CD4-positive, alpha-beta T cell treated with Interleukin-17A for 4 hours (primary cell): ENCODE data around the gene ADCY3.

Experiments
- DNase-seq: peaks from one replicate; pipeline ENCODE4 v3.0.0-alpha.2; 2020; ENCODE audit warnings: mixed read lengths

The ADCY3 gene

DNA sequence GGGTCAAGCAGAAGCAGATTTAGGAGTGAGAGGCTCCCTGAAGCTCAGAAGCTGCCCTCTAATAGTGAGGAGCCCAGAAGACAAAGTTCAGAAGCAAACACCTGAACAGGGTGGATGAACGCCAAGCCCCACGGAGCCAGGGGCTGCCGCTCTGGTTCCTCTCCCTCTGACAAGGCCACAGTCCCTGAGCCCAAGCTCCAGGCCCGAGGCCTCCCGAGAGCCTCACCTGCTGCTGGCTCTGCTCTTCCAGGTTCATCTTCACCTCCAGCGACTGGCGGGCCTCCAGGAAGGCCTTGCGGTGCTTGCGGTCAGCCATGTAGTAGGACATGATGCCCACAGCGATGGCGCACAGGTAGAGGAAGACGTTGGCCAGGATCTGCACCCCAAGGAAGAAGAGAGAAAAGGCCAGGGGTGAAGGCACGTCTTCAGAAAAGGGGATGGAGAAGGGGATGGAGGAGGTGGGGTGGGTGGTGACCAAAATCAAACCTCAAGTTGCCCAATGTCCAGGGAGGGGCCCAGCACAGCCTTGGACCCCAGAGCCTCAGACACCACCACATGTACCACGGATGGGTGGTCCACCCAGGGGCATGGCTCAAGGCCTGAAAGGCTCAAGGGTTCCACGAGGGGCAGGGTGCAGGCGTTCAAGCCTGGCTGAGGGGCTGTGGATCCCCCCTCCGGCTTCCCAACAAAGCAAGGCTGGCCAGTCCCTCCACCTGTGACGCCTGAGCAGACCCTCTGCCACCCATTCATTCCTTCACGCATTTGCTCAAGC lies 47.5 kb downstream of the ADCY3 start:
- DNase-seq, result no peak

DNA sequence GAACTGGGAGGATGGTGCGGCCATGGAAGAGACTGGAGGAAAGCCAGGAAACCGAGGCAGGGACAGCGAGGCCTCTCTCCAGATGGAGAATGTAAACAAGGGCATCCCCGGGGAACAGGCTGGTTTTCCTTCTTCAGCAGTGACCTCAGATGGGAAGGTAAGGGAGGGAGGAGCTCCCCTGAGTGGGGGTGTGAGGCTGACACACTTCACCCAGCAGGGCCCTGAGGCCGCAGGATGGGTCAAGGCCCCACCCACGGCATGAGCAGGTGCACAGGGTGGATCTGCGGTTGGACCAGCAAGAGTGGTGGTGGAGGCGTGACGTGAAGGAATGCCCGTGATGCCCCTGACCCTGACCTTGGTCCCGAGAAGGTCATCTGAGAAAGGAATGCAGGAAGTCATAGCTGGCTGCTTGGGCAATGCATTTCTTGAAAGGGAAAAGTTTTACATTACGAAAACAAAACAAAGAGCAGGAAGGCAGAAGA lies 48.1 kb downstream of the ADCY3 start:
- no peak for DNase-seq

- DNase-seq, result no peak
Observed at GRCh38 chr2:24870891-24871705, 48.9 kb downstream of the ADCY3 start.

DNA sequence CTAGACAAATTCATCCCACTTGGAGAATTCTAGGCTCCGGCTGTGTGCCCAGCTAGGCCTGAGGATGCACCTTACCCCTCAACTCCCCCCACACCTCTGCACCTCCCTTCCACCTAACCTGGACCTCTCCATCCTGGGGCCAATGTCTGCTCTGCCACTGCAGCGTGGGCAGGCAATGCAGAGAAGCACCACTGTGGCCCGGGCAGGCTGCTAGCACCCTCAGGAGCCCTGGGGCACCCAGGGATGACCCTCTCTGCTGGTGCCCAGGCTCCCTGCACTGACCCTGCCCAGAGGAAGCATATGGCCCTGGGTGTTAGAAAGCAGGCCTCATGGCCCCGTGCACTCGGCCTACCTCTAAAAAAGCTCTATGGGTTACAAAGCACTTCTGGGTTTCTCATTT lies 49.6 kb downstream of the ADCY3 start:
- no peak for DNase-seq

DNA sequence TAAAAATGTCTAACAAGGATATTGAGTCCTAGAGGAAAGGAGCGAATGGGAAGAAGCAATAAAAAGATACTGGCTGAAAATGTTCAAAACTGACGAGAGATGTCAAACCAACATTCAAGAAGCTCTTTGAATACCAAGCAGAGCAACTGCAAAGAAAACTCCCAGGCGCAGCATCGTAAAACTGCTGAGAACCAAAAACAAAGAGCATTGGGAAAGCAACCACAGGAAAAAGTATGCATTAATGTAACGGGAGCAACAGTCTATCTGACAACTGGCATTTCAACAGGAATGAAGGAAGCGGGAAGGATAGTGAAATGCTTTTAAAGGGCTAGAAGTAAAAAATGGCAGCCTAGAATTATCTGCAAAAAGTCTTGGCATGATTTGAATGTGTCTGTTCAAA lies 53.1 kb downstream of the ADCY3 start:
- DNase-seq, result no peak

DNA sequence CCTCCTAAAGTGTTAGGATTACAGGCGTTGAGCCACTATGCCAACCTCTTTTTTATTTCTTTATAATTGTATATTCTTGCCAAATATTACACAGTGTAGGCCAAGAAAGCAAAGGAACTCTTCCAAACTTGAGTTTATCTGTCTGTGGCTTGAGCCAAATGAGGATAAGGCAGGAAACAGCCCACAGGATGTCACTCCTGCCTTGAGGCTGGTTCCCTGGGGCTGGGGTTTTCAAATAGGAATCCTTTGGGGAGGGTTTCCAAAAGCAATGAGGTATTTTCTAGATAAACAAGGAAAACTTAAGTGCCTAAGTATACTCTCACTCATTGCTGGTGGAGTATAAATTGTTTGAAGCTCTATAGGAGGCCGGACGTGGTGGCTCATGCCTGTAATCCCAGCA lies 56.4 kb downstream of the ADCY3 start:
- DNase-seq, result no peak

- no peak for DNase-seq
Observed at GRCh38 chr2:24861500-24861899, 58.5 kb downstream of the ADCY3 start.

GRCh38 chr2:24860631-24861030 lies 59.4 kb downstream of the ADCY3 start:
- no peak for DNase-seq

- DNase-seq, result no peak
Observed at GRCh38 chr2:24859968-24860600, 60.0 kb downstream of the ADCY3 start.

DNA sequence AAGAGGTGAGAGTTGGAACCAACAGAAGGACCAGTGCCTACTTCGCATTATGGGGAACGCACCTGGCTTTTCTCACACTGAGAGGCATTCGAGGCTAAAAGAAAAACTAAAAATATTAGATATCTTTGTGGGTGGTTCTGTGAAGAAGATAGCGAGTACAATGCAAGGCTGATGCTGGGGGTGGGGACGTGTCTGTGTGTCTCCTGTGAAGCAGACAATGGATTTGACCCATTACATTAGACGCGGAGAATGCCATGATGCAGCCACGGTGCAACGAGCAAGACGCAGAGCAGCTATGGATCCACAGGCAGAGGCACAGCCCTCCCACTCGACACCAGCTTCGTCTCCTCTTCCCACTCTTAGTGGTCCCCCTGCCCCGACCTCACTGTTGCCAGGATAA lies 61.0 kb downstream of the ADCY3 start:
- DNase-seq, result no peak

- DNase-seq, result no peak
Observed at GRCh38 chr2:24857746-24858145, 62.3 kb downstream of the ADCY3 start.

GRCh38 chr2:24856791-24857211 lies 63.2 kb downstream of the ADCY3 start:
- DNase-seq, result no peak

DNA sequence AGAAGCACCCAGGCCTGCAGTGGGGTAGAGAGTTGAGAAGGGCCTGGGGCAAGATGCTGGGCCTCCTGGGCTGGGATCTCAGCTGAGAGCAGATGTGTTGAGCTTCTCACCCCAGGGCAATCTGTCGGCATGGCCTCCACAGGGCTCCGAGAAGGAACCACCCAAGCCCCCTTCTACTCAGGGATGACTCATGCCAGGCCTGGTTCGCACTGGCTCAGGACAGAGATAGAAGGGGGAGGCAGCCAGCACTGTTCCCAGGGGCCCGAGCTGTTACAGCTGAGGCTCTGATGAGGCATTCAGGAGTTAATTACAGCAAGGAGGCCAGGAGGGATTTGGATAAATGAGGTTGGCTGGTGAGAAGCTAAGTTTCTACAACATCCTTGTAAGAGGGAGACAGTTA lies 64.3 kb downstream of the ADCY3 start:
- DNase-seq, result no peak

- DNase-seq, result no peak
Observed at GRCh38 chr2:24855022-24855622, 64.9 kb downstream of the ADCY3 start.

GRCh38 chr2:24853996-24854395 lies 66.0 kb downstream of the ADCY3 start:
- DNase-seq, result no peak

GRCh38 chr2:24853046-24853445 lies 67.0 kb downstream of the ADCY3 start:
- no peak for DNase-seq

DNA sequence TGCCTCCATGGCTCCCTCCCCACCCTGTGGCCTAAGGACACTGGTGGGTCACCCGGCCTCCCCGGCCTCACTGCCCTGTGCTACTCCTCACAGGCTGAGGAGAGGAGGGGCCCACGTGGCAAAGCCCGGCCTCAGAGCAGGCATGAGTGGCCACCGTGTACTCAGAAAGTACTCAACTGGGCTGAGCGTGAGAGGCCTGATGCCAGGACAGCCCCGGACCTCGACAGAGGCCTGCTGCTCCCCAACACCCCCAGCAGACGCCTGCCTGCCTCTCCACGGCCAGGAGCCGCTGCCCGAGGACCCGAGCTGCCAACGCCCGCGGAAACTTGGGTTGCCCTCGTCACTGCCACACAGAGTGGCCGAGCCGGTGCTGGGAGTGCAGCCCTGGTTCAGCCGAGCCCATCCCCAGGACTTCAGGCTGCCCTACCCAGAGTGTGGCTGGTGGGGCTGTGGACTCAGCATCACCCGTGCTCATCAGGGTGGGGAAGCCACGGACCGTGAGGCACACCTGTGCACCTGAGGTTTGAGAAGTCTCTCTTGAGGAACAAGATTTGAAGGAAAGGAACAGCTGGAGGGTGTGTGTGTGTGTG lies 67.5 kb downstream of the ADCY3 start:
- no peak for DNase-seq

DNA sequence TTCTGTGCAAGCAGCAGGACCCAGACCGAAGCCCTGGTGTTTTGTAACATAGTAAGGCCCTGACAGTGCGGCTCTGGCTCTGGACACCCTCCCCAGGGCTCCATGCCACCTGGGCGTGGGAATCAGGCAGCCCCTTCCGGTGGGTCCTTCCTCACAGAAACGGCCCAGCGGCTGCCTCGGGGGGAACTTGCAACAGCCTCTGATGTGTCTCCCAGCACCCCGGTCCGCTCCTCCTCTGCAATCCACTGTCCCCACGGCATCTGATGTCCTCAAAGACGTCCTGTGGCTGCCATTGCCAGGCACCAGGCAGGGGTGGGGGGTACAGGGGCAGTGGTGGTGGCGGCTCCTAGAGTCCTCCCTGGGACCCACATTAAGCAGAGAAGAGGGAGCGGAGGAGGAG lies 68.0 kb downstream of the ADCY3 start:
- no peak for DNase-seq

GRCh38 chr2:24850944-24851343 lies 69.1 kb downstream of the ADCY3 start:
- DNase-seq, result no peak

DNA sequence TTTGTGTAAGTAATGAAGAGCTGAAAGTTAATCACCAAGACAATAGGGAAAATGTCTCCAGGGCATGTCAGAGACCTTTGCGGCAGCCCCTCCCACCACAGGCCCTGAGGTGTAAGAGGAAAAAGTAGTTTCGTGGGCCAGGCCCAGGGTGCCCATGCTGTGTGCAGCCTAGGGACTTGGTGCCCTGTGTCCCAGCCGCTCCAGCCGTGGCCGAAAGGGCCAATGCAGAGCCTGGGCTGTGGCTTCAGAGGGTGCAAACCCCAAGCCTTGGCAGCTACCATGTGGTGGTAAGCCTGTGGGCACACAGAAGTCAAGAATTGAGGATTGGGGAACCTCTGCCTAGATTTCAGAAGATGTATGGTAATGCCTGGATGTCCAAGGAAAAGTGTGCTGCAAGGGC lies 74.3 kb downstream of the ADCY3 start:
- DNase-seq, result no peak

- no peak for DNase-seq
Observed at GRCh38 chr2:24844023-24844685, 75.9 kb downstream of the ADCY3 start.

DNA sequence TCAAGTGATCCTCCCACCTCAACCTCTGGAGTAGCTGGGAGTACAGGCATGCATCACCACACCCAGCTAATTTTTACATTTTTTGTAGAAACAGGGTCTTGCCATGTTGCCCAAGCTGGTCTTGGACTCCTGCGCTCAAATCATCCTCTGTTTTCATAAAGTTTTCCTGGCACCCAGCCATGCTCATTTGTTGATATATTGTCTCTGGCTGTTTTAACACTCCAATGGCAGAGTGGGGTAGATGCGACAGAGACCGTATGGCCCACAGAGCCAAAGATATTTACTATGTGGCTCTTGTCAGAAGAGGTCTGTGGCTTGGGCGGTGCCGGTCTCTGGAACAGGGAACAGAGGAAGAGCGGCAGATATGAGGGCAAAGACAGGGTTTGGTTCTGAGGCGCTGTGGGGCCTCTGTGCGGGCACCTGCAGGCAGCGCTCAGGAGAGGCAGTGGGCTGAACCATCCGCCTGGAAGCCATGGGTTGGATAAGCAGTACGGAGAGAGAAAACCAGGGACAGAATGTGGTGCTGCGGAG lies 76.6 kb downstream of the ADCY3 start:
- DNase-seq, result no peak
